PFSK-1 (cell line): ENCODE results near the gene PHACTR3.

Source experiments
- POLR2AphosphoS5 ChIP-seq: IDR thresholded peaks from 2 replicates; pipeline ENCODE4 v1.6.1; 2012; ENCODE audit warnings: low read depth, mild to moderate bottlenecking, control low read depth, low read length, moderate library complexity
- REST ChIP-seq, 2 experiments: IDR thresholded peaks; 2 replicates each; pipeline versions ENCODE4 v1.6.1 to v1.8.0; 2011 to 2012; ENCODE audit warnings: low read depth in 2 of 2, low read length in 2 of 2, control low read depth in 1 of 2, inconsistent platforms in 1 of 2, mild to moderate bottlenecking in 1 of 2, moderate library complexity in 1 of 2; ENCODE audit not compliant: insufficient read depth in 1 of 2
- TAF1 ChIP-seq: IDR thresholded peaks from 2 replicates; pipeline ENCODE4 v1.6.1; 2012; ENCODE audit warnings: low read length, control low read depth, borderline replicate concordance; ENCODE audit not compliant: insufficient read depth

- TF ChIP-seq TAF1 (no peak), POLR2AphosphoS5 (no peak), REST (IDR thresholded peaks at IDR 0.05; ENCODE audit: insufficient read depth in 1 of 2, low read depth in 2 of 2, low read length in 2 of 2) (no peak)
These were observed 19.9 kb upstream of the PHACTR3 start for GRCh38 chr20:59584278-59584925.
